ENCODE results near the gene ARPC2. TPM values are rescaled to one million over a fixed set of nuclear protein-coding genes. Genes with fewer than 3 reads are reported as not detected.

The ARPC2 gene
- total and polyA plus RNA-seq, 7 donors = 235 to 517 (median 267) TPM

DNA sequence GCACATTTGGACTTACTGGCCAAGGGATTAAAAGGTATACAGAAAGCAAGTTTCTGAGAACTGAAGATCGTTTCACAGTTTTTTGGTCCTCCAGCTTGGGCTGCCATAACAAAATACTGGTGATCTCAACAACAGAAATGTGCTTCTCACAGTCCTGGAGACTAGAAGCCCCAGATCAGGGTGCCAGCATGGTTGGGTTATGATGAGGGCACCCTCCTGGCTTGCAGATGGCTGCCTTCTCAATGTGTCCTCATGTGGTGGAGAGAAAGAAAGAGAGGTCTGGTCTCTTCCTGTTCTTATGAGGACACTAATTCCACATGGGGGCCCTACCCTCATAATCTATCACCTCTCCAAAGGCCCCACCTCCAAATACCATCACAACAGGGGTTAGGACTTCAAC is 30.1 kb upstream of the ARPC2 start:
- no peak for DNase-seq
- Histone ChIP-seq H3K27me3 (no peaks in the 10 kb centered on the region), H3K9me3 (no peaks in the 10 kb centered on the region), H3K4me1 (peaks cover 0 to 29% (median 24%) of the 10 kb centered on the region in 4 donors), H3K4me3 (no peak overlapping the region), H3K27ac (peak overlapping the region; percentile 62 to 81 (median 72)), H3K36me3 (no peaks in the 10 kb centered on the region)
- TF ChIP-seq EP300 (IDR thresholded peaks at IDR 0.05) (no peak), POLR2A (IDR thresholded peaks at IDR 0.05) (no peak), POLR2AphosphoS5 (IDR thresholded peaks at IDR 0.05) (no peak)
- TF ChIP-seq, protein P1, sequence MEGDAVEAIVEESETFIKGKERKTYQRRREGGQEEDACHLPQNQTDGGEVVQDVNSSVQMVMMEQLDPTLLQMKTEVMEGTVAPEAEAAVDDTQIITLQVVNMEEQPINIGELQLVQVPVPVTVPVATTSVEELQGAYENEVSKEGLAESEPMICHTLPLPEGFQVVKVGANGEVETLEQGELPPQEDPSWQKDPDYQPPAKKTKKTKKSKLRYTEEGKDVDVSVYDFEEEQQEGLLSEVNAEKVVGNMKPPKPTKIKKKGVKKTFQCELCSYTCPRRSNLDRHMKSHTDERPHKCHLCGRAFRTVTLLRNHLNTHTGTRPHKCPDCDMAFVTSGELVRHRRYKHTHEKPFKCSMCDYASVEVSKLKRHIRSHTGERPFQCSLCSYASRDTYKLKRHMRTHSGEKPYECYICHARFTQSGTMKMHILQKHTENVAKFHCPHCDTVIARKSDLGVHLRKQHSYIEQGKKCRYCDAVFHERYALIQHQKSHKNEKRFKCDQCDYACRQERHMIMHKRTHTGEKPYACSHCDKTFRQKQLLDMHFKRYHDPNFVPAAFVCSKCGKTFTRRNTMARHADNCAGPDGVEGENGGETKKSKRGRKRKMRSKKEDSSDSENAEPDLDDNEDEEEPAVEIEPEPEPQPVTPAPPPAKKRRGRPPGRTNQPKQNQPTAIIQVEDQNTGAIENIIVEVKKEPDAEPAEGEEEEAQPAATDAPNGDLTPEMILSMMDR (IDR thresholded peaks at IDR 0.05) = no peak
- intact Hi-C loops (cut with DNase I) = loop anchor here (1.0 to 5.0 kb wide), 4 partner anchors 29 to 220 kb away; partner anchors contain the start of genes AAMP and PNKD
- WGBS, 2 donors = 64 to 71% methylated on average over 1 of the region's 1 CpG

DNA sequence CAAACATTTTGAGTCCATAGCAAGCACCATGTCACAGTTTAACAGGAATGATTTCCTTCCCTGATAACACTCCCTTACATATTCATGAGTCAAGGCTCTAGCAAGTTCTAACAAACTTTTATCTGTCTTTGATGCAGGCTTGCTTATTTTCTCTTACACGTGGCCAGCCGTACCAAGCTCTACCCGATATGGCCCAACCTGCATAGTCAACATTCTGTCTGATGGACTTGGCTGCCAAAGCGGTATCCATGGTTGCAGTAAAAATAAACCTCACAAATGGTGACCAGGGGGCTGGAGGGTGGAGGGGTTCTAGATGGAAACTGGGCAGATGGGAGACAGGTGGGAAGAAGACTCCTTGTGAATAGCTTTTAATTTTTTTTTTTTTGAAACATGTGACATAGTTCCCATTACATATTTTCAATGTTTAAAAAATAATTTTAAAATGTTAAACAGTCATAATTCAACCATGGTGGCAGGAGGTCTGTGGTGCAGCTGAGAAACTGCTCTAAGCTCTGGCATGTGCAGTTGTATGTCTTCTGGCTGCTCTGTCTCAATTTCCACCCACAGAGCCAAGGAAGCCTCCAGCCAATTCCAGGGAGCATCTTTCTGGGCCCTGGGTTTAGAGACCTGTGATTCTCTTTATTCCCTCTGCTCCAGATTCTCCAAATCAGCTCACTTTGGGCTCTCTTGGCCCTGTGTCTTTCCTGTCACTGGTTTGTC is 29.5 kb upstream of the ARPC2 start:
- no peaks in the 10 kb centered on the region for H3K36me3 ChIP-seq
- no peak overlapping the region for H3K4me3 ChIP-seq
- peaks cover 0 to 35% (median 29%) of the 10 kb centered on the region in 4 donors for H3K4me1 ChIP-seq
- peak; percentile 85 for DNase-seq
- TF ChIP-seq EP300 (IDR thresholded peaks at IDR 0.05) (peak in 2 of 4 donors; percentile 15 to 47), POLR2A (IDR thresholded peaks at IDR 0.05) (no peak), POLR2AphosphoS5 (IDR thresholded peaks at IDR 0.05) (peak; percentile 62 to 84 (median 82))
- TF ChIP-seq, protein P1 (IDR thresholded peaks at IDR 0.05) = no peak
- intact Hi-C loops (cut with DNase I) = loop anchor here (1.0 to 5.0 kb wide), 4 partner anchors 29 to 220 kb away; partner anchors contain the start of genes AAMP and PNKD
- no peaks in the 10 kb centered on the region for H3K27me3 ChIP-seq
- no peaks in the 10 kb centered on the region for H3K9me3 ChIP-seq
- WGBS, 2 donors = 53 to 68% methylated on average over 4 of the region's 4 CpGs
- peak overlapping the region; percentile 62 to 81 (median 72) for H3K27ac ChIP-seq

- peaks cover 0 to 45% (median 40%) of the 10 kb centered on the region in 4 donors for H3K4me1 ChIP-seq
- H3K36me3 ChIP-seq = no peaks in the 10 kb centered on the region
- H3K27me3 ChIP-seq = no peaks in the 10 kb centered on the region
- H3K9me3 ChIP-seq = no peaks in the 10 kb centered on the region
- WGBS, 2 donors = 91 to 93% methylated on average over 2 of the region's 2 CpGs
- TF ChIP-seq EP300 (IDR thresholded peaks at IDR 0.05) = no peak
- no peak for TF ChIP-seq POLR2AphosphoS5 (IDR thresholded peaks at IDR 0.05)
- TF ChIP-seq, protein P1 (IDR thresholded peaks at IDR 0.05) = no peak
- TF ChIP-seq POLR2A (IDR thresholded peaks at IDR 0.05) = no peak
- DNase-seq = no peak
- intact Hi-C loops (cut with DNase I) = loop anchor here (5.0 kb wide), 2 partner anchors 84 to 219 kb away; partner anchors contain the start of genes AAMP and PNKD
- H3K27ac ChIP-seq = peak overlapping the region in 3 of 4 donors; percentile 55 to 81 (median 79)
- no peak overlapping the region for H3K4me3 ChIP-seq
These were observed 28.5 kb upstream of the ARPC2 start for GRCh38 chr2:218188528-218188927.

DNA sequence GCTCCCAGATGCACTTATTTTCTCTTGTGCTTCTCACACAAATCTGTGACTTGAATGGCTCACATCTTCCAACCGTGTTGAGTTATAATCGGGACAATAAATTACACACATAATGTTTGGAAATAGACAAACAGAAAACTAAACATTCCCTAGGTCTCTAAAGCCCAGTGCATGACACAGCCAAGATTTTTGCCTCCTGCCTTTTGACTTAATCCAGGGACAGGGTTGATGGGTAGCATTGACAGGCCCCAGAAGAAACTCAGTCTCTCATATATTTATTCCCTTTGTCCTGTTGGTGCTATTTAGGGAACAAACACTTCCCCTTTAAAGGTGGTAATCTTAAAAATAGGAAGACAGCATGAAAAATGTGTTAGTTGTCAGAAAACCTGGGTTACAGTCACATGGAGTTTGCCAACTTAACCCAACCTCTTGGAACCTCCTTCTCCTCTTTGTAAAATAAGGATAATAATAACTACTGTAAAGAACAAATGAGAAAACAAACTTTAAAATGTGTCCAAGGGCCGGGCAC is 24.0 kb upstream of the ARPC2 start:
- H3K4me1 ChIP-seq = peaks cover 0 to 32% (median 28%) of the 10 kb centered on the region in 4 donors
- H3K27me3 ChIP-seq = no peaks in the 10 kb centered on the region
- intact Hi-C loops (cut with DNase I) = no loop called here
- no peak overlapping the region for H3K4me3 ChIP-seq
- 70 to 76% methylated on average over 3 of the region's 3 CpGs for WGBS, 2 donors
- peak; percentile 33 to 82 (median 74) for TF ChIP-seq POLR2AphosphoS5 (IDR thresholded peaks at IDR 0.05)
- TF ChIP-seq, protein P1 (IDR thresholded peaks at IDR 0.05) = no peak
- TF ChIP-seq EP300 (IDR thresholded peaks at IDR 0.05) = no peak
- TF ChIP-seq POLR2A (IDR thresholded peaks at IDR 0.05) = no peak
- no peaks in the 10 kb centered on the region for H3K36me3 ChIP-seq
- no peak for DNase-seq
- H3K9me3 ChIP-seq = no peaks in the 10 kb centered on the region
- H3K27ac ChIP-seq = peak overlapping the region in 2 of 4 donors; percentile 45 to 51
